Keratinocyte (primary cell): ENCODE measurements around the gene APP. TPM values are rescaled to one million over a fixed set of nuclear protein-coding genes. Genes with fewer than 3 reads are reported as not detected.

Experiments
- DNase-seq: peaks from one replicate; pipeline ENCODE4 v3.0.0-alpha.2; 2011; ENCODE audit warnings: low read depth, missing footprints, low spot score
- FAIRE-seq: peaks from 2 replicates; lab custom pipeline; 2011; peaks lifted over from hg19 to GRCh38; lab: Jason Lieb, UNC
- H2AFZ ChIP-seq: 2 replicates; pipeline ENCODE4 v1.6.0; 2012; ENCODE audit warnings: low read length, control low read depth, inconsistent platforms; ENCODE audit not compliant: control insufficient read depth
- H3K27ac ChIP-seq: 2 replicates; pipeline ENCODE4 v1.5.1; 2011; ENCODE audit warnings: low read length; ENCODE audit not compliant: control insufficient read depth, insufficient read depth
- H3K27me3 ChIP-seq: 3 replicates; pipeline ENCODE4 v1.6.0; 2011; ENCODE audit warnings: low read length; ENCODE audit not compliant: control insufficient read depth, insufficient read depth; ENCODE audit errors: extremely low read depth
- H3K36me3 ChIP-seq, 2 experiments: 2 replicates in 1 of 2; 3 replicates in 1 of 2; pipeline ENCODE4 v1.5.1; 2011; ENCODE audit warnings: low read length in 2 of 2, mild to moderate bottlenecking in 1 of 2; ENCODE audit not compliant: control insufficient read depth in 2 of 2, insufficient read depth in 2 of 2; ENCODE audit errors: extremely low read depth in 1 of 2
- H3K4me1 ChIP-seq: 3 replicates; pipeline ENCODE4 v1.5.1; 2011; ENCODE audit warnings: low read length; ENCODE audit not compliant: control insufficient read depth, insufficient read depth; ENCODE audit errors: extremely low read depth
- H3K4me2 ChIP-seq: 3 replicates; pipeline ENCODE4 v1.6.0; 2011; ENCODE audit warnings: low read depth, low read length; ENCODE audit not compliant: control insufficient read depth, insufficient read depth; ENCODE audit errors: extremely low read depth
- H3K4me3 ChIP-seq, 3 experiments: fragments of 200-600 bp in 1 of 3; sonication (generic) in 1 of 3; 2 replicates in 2 of 3; 3 replicates in 1 of 3; pipeline ENCODE4 v1.5.1; 2011 to 2016; ENCODE audit warnings: low read length in 3 of 3, mild to moderate bottlenecking in 3 of 3, control low read depth in 2 of 3, inconsistent platforms in 1 of 3, low read depth in 1 of 3, mixed read lengths in 1 of 3, mixed run types in 1 of 3, moderate library complexity in 1 of 3; ENCODE audit not compliant: control insufficient read depth in 2 of 3, insufficient read depth in 2 of 3; ENCODE audit errors: extremely low read depth in 1 of 3
- H3K79me2 ChIP-seq: 2 replicates; pipeline ENCODE4 v1.6.0; 2012; ENCODE audit warnings: low read length; ENCODE audit not compliant: control insufficient read depth, insufficient read depth
- H3K9ac ChIP-seq: 3 replicates; pipeline ENCODE4 v1.6.0; 2011; ENCODE audit warnings: low read length; ENCODE audit not compliant: control insufficient read depth, insufficient read depth; ENCODE audit errors: extremely low read depth
- H3K9me1 ChIP-seq: 3 replicates; pipeline ENCODE4 v1.6.0; 2011; ENCODE audit warnings: low read length; ENCODE audit not compliant: control insufficient read depth, insufficient read depth; ENCODE audit errors: extremely low read depth
- H3K9me3 ChIP-seq: 2 replicates; pipeline ENCODE4 v1.5.1; 2012; ENCODE audit warnings: low read depth, low read length; ENCODE audit not compliant: control insufficient read depth
- H4K20me1 ChIP-seq: 3 replicates; pipeline ENCODE4 v1.6.0; 2011; ENCODE audit warnings: low read length; ENCODE audit not compliant: control insufficient read depth, insufficient read depth; ENCODE audit errors: extremely low read depth
- CTCF ChIP-seq, 3 experiments: IDR thresholded peaks in 1 of 3; conservative IDR thresholded peaks in 1 of 3; optimal IDR thresholded peaks in 1 of 3; 2 replicates in 2 of 3; 3 replicates in 1 of 3; pipeline versions ENCODE3 to v1.5.1; 2011; ENCODE audit warnings: low read length in 3 of 3, mild to moderate bottlenecking in 3 of 3, moderate library complexity in 2 of 3, control low read depth in 1 of 3, inconsistent platforms in 1 of 3; ENCODE audit not compliant: insufficient read depth in 2 of 3; ENCODE audit errors: extremely low read depth in 1 of 3
- EZH2 ChIP-seq: IDR thresholded peaks from one replicate; pipeline ENCODE4 v1.6.1; 2012; ENCODE audit warnings: inconsistent platforms, mild to moderate bottlenecking, low read length, moderate library complexity
- dilution Hi-C: fragments of 300-500 bp; cut with MboI; formaldehyde crosslinking; loops from one replicate; pipeline ENCODE4 v1.7.0; 2020; ENCODE audit warnings: low sequenced_read_pairs; ENCODE audit not compliant: extremely low pct_ligation_motif_present
- polyA plus RNA-seq, 5 experiments: library from polyadenylated mRNA; depleted of rRNA in 3 of 5; stranded (reverse) in 3 of 5; stranded (forward) in 1 of 5; unstranded in 1 of 5; fragments of >200 nt; gene quantifications; 1 replicate in 1 of 5; 2 replicates in 3 of 5; 3 replicates in 1 of 5; pipeline versions ENCODE4 v1.2.1 to v1.2.3, GENCODE V29; 2011 to 2012; ENCODE audit warnings: missing spikeins in 2 of 5, low read depth in 1 of 5, low replicate concordance in 1 of 5

The APP gene
- polyA plus RNA-seq, 1 donor (not counting 4 experiments of a cell fraction or from before 2014, with no cell fraction given), result 1,015 TPM

- DNase-seq, result no peak
- no peak overlapping the region for H3K27ac ChIP-seq
- H2AFZ ChIP-seq, result no peak overlapping the region
- H3K9me1 ChIP-seq, result no peaks in the 10 kb centered on the region
- peaks cover 16 to 28% of the 10 kb centered on the region in 2 experiments for H3K36me3 ChIP-seq
- FAIRE-seq, result no peak
- no peaks in the 10 kb centered on the region for H3K9me3 ChIP-seq
- dilution Hi-C loops, result no loop called here
- peaks cover 20% of the 10 kb centered on the region for H3K4me1 ChIP-seq
- H4K20me1 ChIP-seq, result peaks cover 3% of the 10 kb centered on the region
- H3K79me2 ChIP-seq, result peaks cover 5% of the 10 kb centered on the region
- no peak for TF ChIP-seq CTCF (optimal IDR thresholded peaks at IDR 0.05 in 1 of 3, IDR thresholded peaks at IDR 0.05 in 1 of 3, conservative IDR thresholded peaks at IDR 0.05 in 1 of 3; ENCODE audit: extremely low read depth in 1 of 3, insufficient read depth in 2 of 3, low read length in 3 of 3)
- H3K4me2 ChIP-seq, result no peak overlapping the region
- H3K4me3 ChIP-seq, result no peak overlapping the region
- H3K9ac ChIP-seq, result no peak overlapping the region
- no peaks in the 10 kb centered on the region for H3K27me3 ChIP-seq
These were observed 210.2 kb downstream of the APP start for GRCh38 chr21:25960402-25960801.

GRCh38 chr21:25959799-25960198 lies 210.8 kb downstream of the APP start:
- H3K79me2 ChIP-seq, result peaks cover 5% of the 10 kb centered on the region
- H3K4me2 ChIP-seq, result no peak overlapping the region
- H3K9ac ChIP-seq, result no peak overlapping the region
- FAIRE-seq (no peak), DNase-seq (no peak)
- H2AFZ ChIP-seq, result no peak overlapping the region
- no peaks in the 10 kb centered on the region for H3K9me1 ChIP-seq
- TF ChIP-seq CTCF (optimal IDR thresholded peaks at IDR 0.05 in 1 of 3, IDR thresholded peaks at IDR 0.05 in 1 of 3, conservative IDR thresholded peaks at IDR 0.05 in 1 of 3; ENCODE audit: extremely low read depth in 1 of 3, insufficient read depth in 2 of 3, low read length in 3 of 3) (no peak), EZH2 (no peak)
- H3K4me3 ChIP-seq, result no peak overlapping the region
- peaks cover 16 to 30% of the 10 kb centered on the region in 2 experiments for H3K36me3 ChIP-seq
- peaks cover 20% of the 10 kb centered on the region for H3K4me1 ChIP-seq
- no peaks in the 10 kb centered on the region for H3K27me3 ChIP-seq
- no peaks in the 10 kb centered on the region for H3K9me3 ChIP-seq
- H3K27ac ChIP-seq, result no peak overlapping the region
- dilution Hi-C loops, result no loop called here
- peaks cover 3% of the 10 kb centered on the region for H4K20me1 ChIP-seq
